DOHH2 (cell line): ENCODE data around the gene ELOVL3.

Source experiments
- H3F3A ChIP-seq: fragments of 200-600 bp; sonication (generic), shearing (Covaris generic); 2 replicates; pipeline ENCODE4 v1.6.0; 2016; ENCODE audit warnings: antibody characterized with exemption, mild to moderate bottlenecking; ENCODE audit not compliant: control insufficient read depth, insufficient read depth
- H3K27ac ChIP-seq: fragments of 200-600 bp; sonication (generic); 2 replicates; pipeline ENCODE4 v1.5.1; 2014; ENCODE audit warnings: low read depth, mild to moderate bottlenecking, low read length, moderate library complexity
- H3K27me3 ChIP-seq: fragments of 200-600 bp; sonication (generic); 2 replicates; pipeline ENCODE4 v1.6.1; 2014; ENCODE audit warnings: mild to moderate bottlenecking, low read length, mixed read lengths; ENCODE audit not compliant: control insufficient read depth
- H3K36me3 ChIP-seq: fragments of 200-600 bp; sonication (generic); 2 replicates; pipeline ENCODE4 v1.6.1; 2014; ENCODE audit warnings: mild to moderate bottlenecking, low read length, moderate library complexity, mixed read lengths; ENCODE audit not compliant: control insufficient read depth
- H3K4me1 ChIP-seq: fragments of 200-600 bp; sonication (generic); 2 replicates; pipeline ENCODE4 v1.6.1; 2014; ENCODE audit warnings: mild to moderate bottlenecking, low read length, mixed read lengths; ENCODE audit not compliant: control insufficient read depth
- H3K4me2 ChIP-seq: fragments of 200-600 bp; sonication (generic); 2 replicates; pipeline ENCODE4 v1.6.0; 2014; ENCODE audit warnings: mild to moderate bottlenecking, low read length, moderate library complexity
- H3K4me3 ChIP-seq: fragments of 200-600 bp; sonication (generic); 2 replicates; pipeline ENCODE4 v1.5.1; 2014; ENCODE audit warnings: mild to moderate bottlenecking, low read length, mixed read lengths
- H3K79me2 ChIP-seq: fragments of 200-600 bp; sonication (generic); 2 replicates; pipeline ENCODE4 v1.6.1; 2014; ENCODE audit warnings: mild to moderate bottlenecking, low read length, mixed read lengths; ENCODE audit not compliant: control insufficient read depth
- H3K9me2 ChIP-seq: fragments of 200-600 bp; sonication (generic); replicated peaks from 2 replicates; pipeline ENCODE4 v1.6.1; 2014; ENCODE audit warnings: mild to moderate bottlenecking, low read length, mixed read lengths; ENCODE audit not compliant: control insufficient read depth
- H3K9me3 ChIP-seq: fragments of 200-600 bp; sonication (generic); 2 replicates; pipeline ENCODE4 v1.6.1; 2014; ENCODE audit warnings: antibody characterized with exemption, low read length, mixed read lengths; ENCODE audit not compliant: control insufficient read depth, insufficient read depth
- H4K20me1 ChIP-seq: fragments of 200-600 bp; sonication (generic); 2 replicates; pipeline ENCODE4 v1.6.0; 2014; ENCODE audit warnings: low read depth, mild to moderate bottlenecking, antibody characterized with exemption, low read length, moderate library complexity; ENCODE audit not compliant: control insufficient read depth, insufficient read depth
- EZH2phosphoT487 ChIP-seq: fragments of 200-600 bp; sonication (generic); IDR thresholded peaks from 2 replicates; pipeline ENCODE4 v1.6.1; 2017; ENCODE audit warnings: borderline replicate concordance, mild to moderate bottlenecking, antibody characterized with exemption, low read length, moderate library complexity, mixed read lengths
- TF ChIP-seq, protein P1 (sequence below): fragments of 200-600 bp; sonication (generic); IDR thresholded peaks from one replicate; pipeline ENCODE4 v1.5.1; 2014; ENCODE audit warnings: antibody characterized with exemption, mild to moderate bottlenecking, low read depth, low read length; ENCODE audit not compliant: poor library complexity, severe bottlenecking

ELOVL3 gene

DNA sequence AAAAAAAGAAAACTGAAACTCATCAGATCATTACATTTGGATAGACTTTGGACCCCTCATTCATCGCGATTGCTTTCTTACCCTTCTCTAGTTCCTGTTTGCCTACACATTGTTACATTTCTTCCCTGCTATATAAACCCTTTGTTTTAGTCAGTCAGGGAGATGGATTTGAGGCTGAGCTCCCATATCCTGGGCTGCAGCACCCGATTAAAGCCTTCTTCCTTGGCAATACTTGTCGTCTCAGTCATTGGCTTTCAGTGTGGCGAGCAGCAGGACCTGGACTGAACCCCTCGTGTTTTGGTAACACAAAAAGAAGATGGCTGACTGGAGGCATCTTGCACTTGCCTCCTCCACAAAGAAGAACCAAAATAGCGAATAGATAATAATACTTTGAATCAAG, 34.1 kb upstream of the ELOVL3 start:
- no peak for TF ChIP-seq EZH2phosphoT487
- TF ChIP-seq, protein P1, sequence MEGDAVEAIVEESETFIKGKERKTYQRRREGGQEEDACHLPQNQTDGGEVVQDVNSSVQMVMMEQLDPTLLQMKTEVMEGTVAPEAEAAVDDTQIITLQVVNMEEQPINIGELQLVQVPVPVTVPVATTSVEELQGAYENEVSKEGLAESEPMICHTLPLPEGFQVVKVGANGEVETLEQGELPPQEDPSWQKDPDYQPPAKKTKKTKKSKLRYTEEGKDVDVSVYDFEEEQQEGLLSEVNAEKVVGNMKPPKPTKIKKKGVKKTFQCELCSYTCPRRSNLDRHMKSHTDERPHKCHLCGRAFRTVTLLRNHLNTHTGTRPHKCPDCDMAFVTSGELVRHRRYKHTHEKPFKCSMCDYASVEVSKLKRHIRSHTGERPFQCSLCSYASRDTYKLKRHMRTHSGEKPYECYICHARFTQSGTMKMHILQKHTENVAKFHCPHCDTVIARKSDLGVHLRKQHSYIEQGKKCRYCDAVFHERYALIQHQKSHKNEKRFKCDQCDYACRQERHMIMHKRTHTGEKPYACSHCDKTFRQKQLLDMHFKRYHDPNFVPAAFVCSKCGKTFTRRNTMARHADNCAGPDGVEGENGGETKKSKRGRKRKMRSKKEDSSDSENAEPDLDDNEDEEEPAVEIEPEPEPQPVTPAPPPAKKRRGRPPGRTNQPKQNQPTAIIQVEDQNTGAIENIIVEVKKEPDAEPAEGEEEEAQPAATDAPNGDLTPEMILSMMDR: no peak
- Histone ChIP-seq H3K4me3 (no peak overlapping the region), H3K9me3 (peaks cover 6% of the 10 kb centered on the region; the same call in 1 of the 2 replicates), H3K4me1 (no peaks in the 10 kb centered on the region), H3K79me2 (no peaks in the 10 kb centered on the region), H3K27ac (no peak overlapping the region), H3F3A (no peaks in the 10 kb centered on the region), H3K9me2 (no peaks in the 10 kb centered on the region), H4K20me1 (no peaks in the 10 kb centered on the region), H3K27me3 (peaks cover 11% of the 10 kb centered on the region; the same call in 1 of the 2 replicates), H3K36me3 (no peaks in the 10 kb centered on the region), H3K4me2 (no peak overlapping the region)

DNA sequence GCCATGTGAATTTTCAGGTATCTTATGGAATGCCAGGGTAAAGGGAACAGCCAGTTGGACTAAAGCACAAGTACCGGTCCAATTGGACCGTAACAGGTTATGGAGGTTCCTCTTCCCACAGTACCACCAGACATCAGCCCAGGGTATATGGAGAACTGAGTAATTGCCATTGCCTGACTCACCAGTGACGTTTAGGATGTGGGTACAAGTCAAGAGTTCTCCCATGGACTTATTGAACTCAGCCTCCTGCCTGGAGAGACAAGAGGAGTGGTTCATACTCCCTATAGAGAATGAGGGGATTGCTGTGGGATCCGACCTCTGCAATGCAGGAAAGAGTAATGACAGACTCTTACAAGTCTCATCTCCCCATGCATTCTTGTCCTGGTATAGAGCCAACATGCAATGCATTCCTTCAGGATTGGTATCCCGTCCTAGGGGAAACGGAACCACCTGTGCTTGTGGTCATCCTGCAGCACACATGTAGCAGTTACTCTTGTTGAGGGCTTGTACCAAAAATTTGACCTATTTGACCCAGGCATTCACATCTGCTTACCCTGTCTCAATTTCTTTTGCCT, 30.7 kb upstream of the ELOVL3 start:
- Histone ChIP-seq H3K9me2 (no peaks in the 10 kb centered on the region), H3K4me2 (no peak overlapping the region), H3K79me2 (no peaks in the 10 kb centered on the region), H3K36me3 (no peaks in the 10 kb centered on the region), H3K9me3 (peaks cover 6% of the 10 kb centered on the region; the same call in 1 of the 2 replicates), H3K4me3 (no peak overlapping the region), H4K20me1 (no peaks in the 10 kb centered on the region), H3K27me3 (peaks cover 11% of the 10 kb centered on the region; the same call in 1 of the 2 replicates), H3K4me1 (no peaks in the 10 kb centered on the region), H3F3A (no peaks in the 10 kb centered on the region), H3K27ac (no peak overlapping the region)
- TF ChIP-seq EZH2phosphoT487: no peak
- TF ChIP-seq, protein P1: no peak

DNA sequence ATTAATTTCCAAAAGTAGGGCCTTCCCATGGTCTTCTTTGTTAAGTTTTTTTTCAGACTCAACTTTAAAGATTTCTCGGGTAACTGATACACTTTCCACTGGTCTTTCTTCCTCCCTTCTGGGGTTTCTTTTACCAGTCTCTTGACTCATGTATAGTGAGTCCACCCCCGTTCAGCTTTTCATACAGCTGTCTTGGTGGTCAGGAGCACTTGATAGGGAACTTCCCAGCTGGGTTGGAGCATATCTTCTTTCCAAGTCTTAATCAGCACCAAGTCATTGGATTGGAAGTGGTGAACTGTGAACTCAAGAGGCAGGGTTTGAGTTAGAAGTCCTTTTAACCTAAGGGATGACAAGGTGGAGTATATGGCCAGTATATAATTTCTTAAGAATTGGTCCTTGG, 29.2 kb upstream of the ELOVL3 start:
- Histone ChIP-seq H3K4me2 (no peak overlapping the region), H3K9me2 (no peaks in the 10 kb centered on the region), H3K9me3 (peaks cover 4% of the 10 kb centered on the region; the same call in 1 of the 2 replicates), H3F3A (no peaks in the 10 kb centered on the region), H4K20me1 (no peaks in the 10 kb centered on the region), H3K27ac (no peak overlapping the region), H3K4me3 (no peak overlapping the region), H3K36me3 (no peaks in the 10 kb centered on the region), H3K79me2 (no peaks in the 10 kb centered on the region), H3K27me3 (peaks cover 11% of the 10 kb centered on the region), H3K4me1 (no peaks in the 10 kb centered on the region)
- no peak for TF ChIP-seq EZH2phosphoT487
- TF ChIP-seq, protein P1: no peak
